ENCODE data around the gene KRTAP19-6. TPM values are rescaled to one million over a fixed set of nuclear protein-coding genes. Genes with fewer than 3 reads are reported as not detected.
"Not testable (repeated sequence)": the region's sequence is repeated elsewhere in the genome, so short reads cannot be mapped to it uniquely, and the experiment has no call there.

The KRTAP19-6 gene, protein sequence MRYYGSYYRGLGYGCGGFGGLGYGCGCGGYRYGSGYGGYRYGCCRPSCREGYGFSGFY
- not detected for polyA plus RNA-seq (2013, experiment 1 of 2; ENCODE audit: insufficient read length)
- not detected for polyA plus RNA-seq (2013, experiment 2 of 2; ENCODE audit: insufficient read length)

- no peak for DNase-seq
These were observed at the start of gene KRTAP19-6 for GRCh38 chr21:30541764-30542163. Gene KRTAP19-6, minus strand, starts transcription at chr21:30541864. Its CDS starts 31 bp downstream, at chr21:30541833.

DNA sequence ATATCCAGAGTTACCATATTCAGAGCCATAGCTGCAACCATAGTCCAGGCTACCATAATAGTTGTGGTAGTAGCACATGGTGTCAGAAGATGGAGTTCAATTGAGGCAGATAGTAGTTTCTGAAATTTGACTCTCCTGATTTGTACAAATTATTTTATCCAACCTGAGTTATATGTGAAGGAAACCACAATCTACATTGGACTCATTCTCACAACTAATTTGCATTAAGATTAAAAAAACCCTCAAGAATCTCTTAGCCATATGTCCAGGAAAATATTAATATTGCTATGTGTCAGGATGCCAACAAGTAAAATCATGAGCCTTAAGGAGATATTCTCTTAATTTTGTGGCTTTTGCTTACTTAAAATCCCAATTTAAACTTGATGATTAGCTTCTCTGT lies 48.6 kb upstream of the KRTAP19-6 start, which contains the start of gene KRTAP22-2:
TSS of gene KRTAP22-2 (minus strand) at position 101 of the 400 bp plus-strand sequence.
- no peak for DNase-seq

DNA sequence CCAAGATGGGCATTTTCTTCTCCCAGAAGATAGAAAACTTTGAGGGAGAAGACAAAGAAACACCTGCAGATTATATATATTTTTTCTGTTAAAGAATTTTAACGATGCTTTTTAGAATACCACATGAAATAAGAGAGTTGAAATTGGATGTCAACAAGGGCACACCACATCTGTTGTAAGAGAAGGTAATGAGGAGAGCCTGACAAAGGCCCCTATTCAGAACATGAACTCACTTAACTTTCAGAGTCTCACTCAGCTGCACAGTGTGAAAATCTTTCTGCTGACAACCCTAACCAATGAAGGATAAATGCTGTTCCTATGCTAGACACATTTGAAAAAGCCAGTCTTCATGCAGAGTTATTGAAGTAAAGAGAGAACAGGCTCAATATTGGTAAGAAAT lies 41.2 kb upstream of the KRTAP19-6 start:
- no peak for DNase-seq

DNA sequence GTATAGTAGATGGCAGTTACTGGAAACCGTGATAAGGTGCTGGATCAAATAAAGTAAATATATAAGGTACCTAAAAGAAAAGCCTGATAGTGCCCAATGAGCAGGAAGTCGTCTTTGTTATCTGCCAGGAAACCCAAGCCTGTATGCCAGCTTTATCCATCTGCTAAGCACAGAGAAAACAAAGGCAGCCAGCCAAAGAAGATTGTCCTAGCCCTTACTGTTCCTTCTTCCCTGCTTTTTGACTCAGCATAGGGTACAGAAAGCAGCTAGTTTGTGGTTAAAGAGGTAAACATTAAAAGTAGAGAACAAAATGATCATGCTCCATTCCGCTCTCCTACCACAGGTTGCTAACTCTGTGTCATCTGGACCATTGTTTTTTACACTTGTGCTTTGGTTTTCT lies 38.5 kb upstream of the KRTAP19-6 start:
- DNase-seq = no peak

- no peak for DNase-seq
These were observed 37.7 kb upstream of the KRTAP19-6 start for GRCh38 chr21:30579346-30579745.

DNA sequence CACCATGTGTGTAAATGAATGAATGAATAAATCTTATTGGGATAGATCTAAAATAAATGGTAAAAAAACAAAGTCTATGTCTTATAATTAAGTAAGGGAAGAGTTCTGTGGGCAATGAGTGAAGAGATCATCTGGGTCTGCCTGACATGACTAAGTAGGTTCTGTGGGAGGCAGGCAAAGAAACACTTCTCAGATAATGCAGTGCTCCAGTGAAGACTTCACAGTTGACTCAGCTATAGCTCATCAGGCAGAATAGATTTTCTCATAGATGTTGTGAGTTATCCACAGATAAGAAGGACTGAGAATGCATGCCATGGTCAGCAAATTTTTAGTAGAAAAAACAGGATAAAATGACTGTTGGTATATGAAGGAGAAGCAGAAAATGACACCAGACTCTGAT lies 36.1 kb upstream of the KRTAP19-6 start:
- peak; percentile 5 for DNase-seq

- no peak for DNase-seq
These were observed 26.0 kb upstream of the KRTAP19-6 start for GRCh38 chr21:30567617-30568016.

- no peak for DNase-seq
These were observed 22.0 kb upstream of the KRTAP19-6 start for GRCh38 chr21:30563630-30564029.

DNA sequence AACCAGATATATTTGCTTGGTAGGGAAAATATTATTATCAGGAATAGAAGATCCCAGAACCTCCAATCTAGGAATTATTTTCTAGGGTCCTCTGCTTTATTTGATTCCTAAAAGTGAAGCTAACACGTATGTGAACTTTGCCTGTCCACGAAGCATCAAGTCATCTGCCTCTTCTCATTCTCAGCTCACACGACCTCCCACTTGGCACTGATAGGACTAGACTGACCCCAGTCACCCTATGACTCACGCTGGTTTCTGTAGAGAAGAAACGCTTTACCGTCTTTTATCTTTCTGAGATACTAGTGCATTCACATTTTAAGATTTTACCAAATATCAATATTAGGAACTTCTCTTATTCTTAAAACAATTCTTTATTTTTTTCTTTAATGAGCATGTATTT lies 21.4 kb upstream of the KRTAP19-6 start:
- no peak for DNase-seq

GRCh38 chr21:30561957-30562356 lies 20.3 kb upstream of the KRTAP19-6 start:
- no peak for DNase-seq

DNA sequence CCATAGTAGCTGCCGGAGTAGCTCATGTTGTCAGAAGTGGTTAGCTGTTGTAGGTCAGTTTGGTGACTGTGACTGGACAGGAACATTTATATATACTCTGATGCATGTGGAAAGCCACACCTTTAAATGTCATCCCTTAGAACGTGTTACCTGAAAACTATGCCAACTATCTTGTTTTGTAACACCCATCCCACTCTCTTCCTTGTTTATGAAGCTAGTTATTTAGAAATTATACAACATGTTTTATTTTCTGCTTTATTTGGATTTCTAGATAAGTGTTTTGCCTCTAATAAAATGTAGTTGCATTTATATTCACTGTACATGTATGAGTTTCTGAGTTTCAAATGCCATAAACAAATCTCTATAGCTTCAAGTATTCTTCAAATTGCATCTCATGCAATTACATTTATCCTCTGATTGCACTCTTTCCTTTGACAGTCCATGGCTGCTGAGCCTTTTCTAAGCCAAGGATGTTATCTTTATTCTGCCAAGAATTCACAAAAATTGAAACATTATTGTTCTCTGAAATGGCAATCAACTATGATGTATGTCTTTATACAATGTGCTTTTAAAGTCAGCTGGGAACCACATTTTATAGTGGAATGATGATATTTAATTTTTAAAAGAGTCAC lies 19.7 kb upstream of the KRTAP19-6 start, which contains the start of gene KRTAP19-7:
TSS of gene KRTAP19-7 (minus strand) at position 51 of the 632 bp plus-strand sequence. CDS start at position 26, 25 bp downstream.
- DNase-seq = no peak

DNA sequence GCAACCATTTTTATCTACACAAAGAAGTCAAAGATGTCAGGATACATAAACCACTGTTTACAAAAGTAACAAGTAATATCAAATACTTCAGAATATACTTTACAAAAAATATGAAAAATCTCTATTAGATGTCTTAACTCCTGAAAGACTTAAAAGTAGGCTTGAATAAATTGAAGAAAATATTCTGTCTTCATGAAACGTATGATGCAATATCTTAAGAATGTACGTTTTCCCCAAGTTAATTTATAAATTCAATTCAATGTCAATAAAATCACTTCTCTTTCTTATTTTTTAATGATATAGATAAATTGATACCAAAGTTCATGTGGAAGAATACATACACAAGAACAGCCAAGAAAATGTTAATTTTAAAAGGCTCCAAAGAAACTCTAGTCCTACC lies 13.4 kb upstream of the KRTAP19-6 start:
- DNase-seq = no peak

DNA sequence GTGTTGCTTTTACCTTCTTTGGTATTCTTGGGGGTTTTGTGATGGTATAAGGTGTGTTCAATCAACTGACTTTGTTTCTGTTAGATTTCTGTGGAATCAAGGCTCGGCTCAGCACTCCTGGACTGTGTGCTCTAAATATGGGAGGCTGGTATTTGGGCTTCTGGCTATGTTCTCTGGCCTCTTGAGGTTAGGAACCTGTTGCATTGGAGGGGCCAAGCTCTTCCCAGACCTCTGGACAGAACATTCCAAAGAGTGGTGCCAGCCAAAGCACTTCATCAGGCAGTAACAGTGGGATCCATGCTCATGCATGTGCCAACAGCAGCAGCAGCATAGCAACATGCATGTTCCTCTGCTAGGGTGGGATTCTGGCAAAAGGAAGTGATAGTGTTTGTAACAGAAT lies 11.1 kb upstream of the KRTAP19-6 start:
- no peak for DNase-seq

GRCh38 chr21:30518876-30519275 lies 22.8 kb downstream of the KRTAP19-6 start:
- DNase-seq = no peak

DNA sequence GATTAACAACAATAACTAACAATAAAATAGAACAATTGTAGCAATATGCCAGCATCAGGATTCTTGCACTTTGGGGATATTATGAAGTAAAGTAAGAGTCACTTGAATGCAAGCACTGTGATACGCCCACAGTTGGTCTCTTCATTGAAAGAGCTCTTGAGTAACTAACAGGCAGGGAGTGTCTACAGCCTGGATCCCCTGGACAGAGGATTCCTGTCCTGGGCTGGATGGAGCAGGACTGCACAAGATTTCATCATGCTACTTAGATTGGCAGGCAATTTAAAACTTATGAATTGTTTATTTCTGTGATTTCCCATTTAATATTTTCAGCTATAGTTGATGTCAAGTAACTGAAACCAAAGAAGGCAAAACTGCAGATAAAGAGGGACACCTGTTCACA lies 26.0 kb downstream of the KRTAP19-6 start:
- DNase-seq = no peak

DNA sequence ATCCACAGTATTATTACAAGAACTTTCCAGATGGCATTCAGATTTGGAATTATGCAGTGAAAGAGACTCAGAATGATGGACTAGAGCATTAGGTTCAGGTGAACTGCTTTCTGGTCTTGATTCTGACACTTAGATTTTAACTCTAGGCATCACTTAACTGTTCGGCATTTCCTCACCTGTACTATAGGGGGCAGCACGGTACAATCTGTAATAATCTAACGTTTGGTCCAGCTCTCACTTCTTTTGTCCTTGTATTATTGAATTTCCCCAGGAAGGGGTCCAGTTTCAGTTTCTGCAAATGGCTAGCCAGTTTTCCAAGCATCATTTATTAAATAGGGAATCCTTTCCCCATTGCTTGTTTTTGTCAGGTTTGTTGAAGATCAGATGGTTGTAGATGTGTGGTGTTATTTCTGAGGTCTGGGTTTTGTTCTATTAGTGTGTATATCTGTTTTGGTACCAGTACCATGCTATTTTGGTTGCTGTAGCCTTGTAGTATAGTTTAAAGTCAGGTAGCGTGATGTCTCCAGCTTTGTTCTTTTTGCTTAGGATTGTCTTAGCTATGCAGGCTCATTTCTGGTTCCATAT lies 36.0 kb downstream of the KRTAP19-6 start:
- DNase-seq = not testable (repeated sequence)

- DNase-seq = no peak
These were observed 39.6 kb downstream of the KRTAP19-6 start, which contains the start of gene KRTAP19-5 for GRCh38 chr21:30502041-30502440. Gene KRTAP19-5, minus strand, starts transcription at chr21:30502141. Its CDS starts 51 bp downstream, at chr21:30502090.

DNA sequence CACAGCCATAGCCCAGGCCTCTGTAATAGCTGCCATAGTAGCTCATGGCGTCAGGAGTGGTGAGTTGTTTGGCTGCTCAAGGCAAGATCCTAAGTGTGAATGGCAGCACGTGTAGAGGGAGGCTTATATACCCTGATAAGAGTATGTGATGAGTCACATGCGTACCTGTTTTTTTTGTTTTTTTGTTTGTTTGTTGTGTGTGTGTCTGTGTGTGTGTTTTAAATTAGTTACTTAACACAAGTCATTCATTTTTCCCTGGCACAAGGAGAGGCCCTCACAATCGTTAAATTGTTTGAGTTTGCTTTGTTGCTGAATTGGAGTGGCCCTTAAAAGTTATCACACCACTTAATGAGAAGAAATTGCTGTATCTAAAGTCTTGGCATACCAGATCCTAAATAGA lies 44.6 kb downstream of the KRTAP19-6 start, which contains the start of gene KRTAP19-4:
TSS of gene KRTAP19-4 (minus strand) at position 101 of the 400 bp plus-strand sequence. CDS start at position 46, 55 bp downstream.
- no peak for DNase-seq

DNA sequence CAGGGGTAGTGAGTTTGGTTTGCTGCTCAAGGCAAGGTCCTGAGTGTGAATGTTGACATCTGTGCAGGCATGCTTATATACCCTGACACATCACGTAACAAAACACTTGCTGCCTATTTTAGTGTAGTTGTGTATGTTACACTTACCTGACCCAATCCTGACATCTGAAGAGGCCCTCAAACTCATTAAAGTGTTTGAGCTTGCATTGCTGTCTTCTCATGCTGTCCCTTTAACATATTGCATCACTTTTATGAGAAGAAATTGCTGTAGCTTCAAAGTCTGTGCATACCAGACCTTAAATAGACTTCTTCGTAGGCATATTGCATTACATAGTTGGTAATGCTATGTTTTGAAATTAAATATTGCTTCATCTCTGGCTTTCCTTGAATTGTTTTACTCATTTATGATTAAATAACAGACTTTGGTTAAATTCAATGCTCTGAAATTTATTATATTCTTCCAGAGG lies 49.7 kb downstream of the KRTAP19-6 start, which contains the start of gene KRTAP19-3:
TSS of gene KRTAP19-3 (minus strand) at position 51 of the 466 bp plus-strand sequence. CDS start 56 bp downstream, outside the sequence.
- DNase-seq = peak; percentile 16

Data from fibroblast of skin of back (primary cell).